Daoy (cell line): ENCODE results near the gene FLOT1. TPM values are rescaled to one million over a fixed set of nuclear protein-coding genes. Genes with fewer than 3 reads are reported as not detected.
"Not testable (repeated sequence)": the region's sequence is repeated elsewhere in the genome, so short reads cannot be mapped to it uniquely, and the experiment has no call there.

ENCODE experiments used
- DNase-seq: peaks from one replicate; pipeline ENCODE4 v3.0.0-alpha.2; 2015; ENCODE audit warnings: low read depth
- total RNA-seq: library from RNA; depleted of rRNA; stranded (reverse); fragments of >200 nt; shearing (Covaris generic); gene quantifications from 2 replicates; pipeline ENCODE4 v1.2.3, GENCODE V29; 2014

Gene FLOT1
- total RNA-seq, 1 experiment from 2014 or later, result 430 TPM

- no peak for DNase-seq
Measured at GRCh38 chr6:30767944-30768301, 25.4 kb upstream of the FLOT1 start.

- DNase-seq, result no peak
Measured at GRCh38 chr6:30767158-30767943, 24.9 kb upstream of the FLOT1 start.

GRCh38 chr6:30766461-30767157 lies 24.1 kb upstream of the FLOT1 start:
- DNase-seq, result no peak

GRCh38 chr6:30765495-30765894 lies 23.0 kb upstream of the FLOT1 start:
- DNase-seq, result not testable (repeated sequence)

- DNase-seq, result not testable (repeated sequence)
Measured at GRCh38 chr6:30764490-30765043, 22.1 kb upstream of the FLOT1 start.

GRCh38 chr6:30763618-30764489 lies 21.4 kb upstream of the FLOT1 start:
- peak; percentile 93 for DNase-seq

- no peak for DNase-seq
Measured at GRCh38 chr6:30763155-30763617, 20.7 kb upstream of the FLOT1 start.

- DNase-seq, result no peak
Measured at GRCh38 chr6:30761791-30762429, 19.4 kb upstream of the FLOT1 start.

- DNase-seq, result no peak
Measured at GRCh38 chr6:30760549-30760948, 18.1 kb upstream of the FLOT1 start.

GRCh38 chr6:30759575-30760239 lies 17.2 kb upstream of the FLOT1 start:
- DNase-seq, result peak; percentile 97

GRCh38 chr6:30757261-30757904 lies 14.9 kb upstream of the FLOT1 start:
- DNase-seq, result no peak

GRCh38 chr6:30756405-30757003 lies 14.0 kb upstream of the FLOT1 start:
- DNase-seq, result not testable (repeated sequence)

- no peak for DNase-seq
Measured at GRCh38 chr6:30754631-30755030, 12.1 kb upstream of the FLOT1 start.

GRCh38 chr6:30752157-30752927 lies 9.9 kb upstream of the FLOT1 start:
- peak; percentile 100 for DNase-seq

- DNase-seq, result no peak
Measured at GRCh38 chr6:30750379-30750668, 7.8 kb upstream of the FLOT1 start.

GRCh38 chr6:30749554-30750378 lies 7.3 kb upstream of the FLOT1 start:
- peak; percentile 76 for DNase-seq

- DNase-seq, result peak; percentile 94
Measured at GRCh38 chr6:30748851-30749540, 6.5 kb upstream of the FLOT1 start.
